Measurements from ENCODE around the gene WASL. TPM values are rescaled to one million over a fixed set of nuclear protein-coding genes. Genes with fewer than 3 reads are reported as not detected.

WASL gene
- total and polyA plus RNA-seq, 10 of the 15 experiments (the other 5 are each of a cell fraction or from before 2014, with no cell fraction given), result 2.0 to 6.4 (median 3.5) TPM

DNA sequence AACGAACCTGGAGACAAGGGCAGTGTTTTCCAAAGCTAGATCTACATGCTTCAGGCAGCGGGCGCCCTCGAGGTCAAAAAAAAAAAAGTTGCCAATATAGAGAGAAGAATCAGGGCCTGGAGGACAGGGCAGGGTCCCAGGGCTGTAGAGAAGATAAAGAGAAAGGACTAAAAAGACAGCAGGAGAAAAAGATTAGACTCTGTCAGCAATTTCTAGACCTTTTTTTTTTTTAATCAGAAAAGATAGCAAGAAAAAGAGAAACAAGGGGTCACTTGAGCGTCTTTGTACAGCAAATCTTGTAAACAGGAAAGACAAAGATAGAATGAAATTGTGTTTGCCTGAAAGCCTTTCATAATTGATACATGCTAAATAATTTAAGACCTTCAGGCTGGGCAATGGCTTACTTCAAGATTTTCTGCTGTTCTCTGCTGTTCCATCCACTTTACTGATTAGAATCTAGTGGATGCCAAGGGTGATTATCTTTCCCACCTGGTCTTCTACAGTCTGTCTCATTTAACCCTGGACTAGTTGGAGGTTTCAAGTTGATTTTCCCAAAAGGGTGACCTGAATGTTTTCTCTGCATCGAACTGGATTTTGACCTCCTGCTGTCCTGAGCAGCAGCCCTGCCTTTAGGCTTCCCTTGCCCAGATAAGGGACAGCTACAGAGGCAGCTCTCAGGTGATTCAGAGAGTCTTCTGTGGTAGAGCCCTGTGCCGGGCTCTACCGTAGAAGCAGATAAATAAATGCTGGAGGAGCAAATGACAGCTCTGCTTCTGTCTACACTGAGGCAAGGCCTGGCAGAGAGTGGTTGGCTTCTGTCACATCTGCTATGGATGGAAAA is 88.1 kb downstream of the WASL start:
- FAIRE-seq (no peak), ATAC-seq (no peak), DNase-seq (ENCODE audit: low read depth, low spot score) (no peak)
- 26% methylated on average over 8 of the region's 8 CpGs for WGBS (ENCODE audit: insufficient coverage, insufficient replicate concordance, low lambda C conversion rate, missing lambda C conversion rate)
- H3K9ac ChIP-seq (ENCODE audit: control insufficient read depth, insufficient read depth, low read length), result no peak overlapping the region
- H3K79me2 ChIP-seq (ENCODE audit: control insufficient read depth, insufficient read depth, low read length), result no peaks in the 10 kb centered on the region
- no peaks in the 10 kb centered on the region for H4K20me1 ChIP-seq (ENCODE audit: control insufficient read depth, insufficient read depth)
- H3K36me3 ChIP-seq (ENCODE audit: control insufficient read depth in 2 of 2, insufficient read depth in 2 of 2, low read length in 1 of 2), result no peaks in the 10 kb centered on the region
- ChIA-PET RAD21 (ENCODE audit: unreplicated experiment) (no interaction called here), SMC1A (ENCODE audit: uncharacterized antibody, unreplicated experiment) (no interaction called here), POLR2A (no interaction called here), CTCF (interaction anchor here (1.0 kb wide), 1 partner anchor 41 kb away, joined by 3 read pairs; no protein-coding TSS in a partner anchor)
- no peaks in the 10 kb centered on the region for H3K9me3 ChIP-seq (replicated peaks; ENCODE audit: control insufficient read depth, insufficient read depth, low read length)
- H3K4me3 ChIP-seq, result no peak overlapping the region
- H3K4me2 ChIP-seq (ENCODE audit: control insufficient read depth, insufficient read depth), result no peak overlapping the region
- in situ Hi-C loops (cut with MboI), result no loop called here
- BruUV-seq (replicated peaks), result no TSS peak
- H3K27ac ChIP-seq (ENCODE audit: control insufficient read depth, insufficient read depth), result no peak overlapping the region
- no peaks in the 10 kb centered on the region for H3K27me3 ChIP-seq (replicated peaks in 1 of 2; ENCODE audit: control insufficient read depth in 2 of 2, insufficient read depth in 2 of 2, low read length in 1 of 2)
- intact Hi-C loops (cut with micrococcal nuclease; ENCODE audit: unreplicated experiment), result no loop called here
- no peaks in the 10 kb centered on the region for H3K4me1 ChIP-seq (ENCODE audit: control insufficient read depth, insufficient read depth, low read length)
- no peak overlapping the region for H2AFZ ChIP-seq (ENCODE audit: control insufficient read depth, low read depth, low read length)
- TF ChIP-seq, protein P1, sequence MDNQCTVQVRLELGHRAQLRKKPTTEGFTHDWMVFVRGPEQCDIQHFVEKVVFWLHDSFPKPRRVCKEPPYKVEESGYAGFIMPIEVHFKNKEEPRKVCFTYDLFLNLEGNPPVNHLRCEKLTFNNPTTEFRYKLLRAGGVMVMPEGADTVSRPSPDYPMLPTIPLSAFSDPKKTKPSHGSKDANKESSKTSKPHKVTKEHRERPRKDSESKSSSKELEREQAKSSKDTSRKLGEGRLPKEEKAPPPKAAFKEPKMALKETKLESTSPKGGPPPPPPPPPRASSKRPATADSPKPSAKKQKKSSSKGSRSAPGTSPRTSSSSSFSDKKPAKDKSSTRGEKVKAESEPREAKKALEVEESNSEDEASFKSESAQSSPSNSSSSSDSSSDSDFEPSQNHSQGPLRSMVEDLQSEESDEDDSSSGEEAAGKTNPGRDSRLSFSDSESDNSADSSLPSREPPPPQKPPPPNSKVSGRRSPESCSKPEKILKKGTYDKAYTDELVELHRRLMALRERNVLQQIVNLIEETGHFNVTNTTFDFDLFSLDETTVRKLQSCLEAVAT (IDR thresholded peaks at IDR 0.05), result no peak
- no peak for TF ChIP-seq CTCF (IDR thresholded peaks at IDR 0.05 in 2 of 3, conservative IDR thresholded peaks at IDR 0.05 in 1 of 3; ENCODE audit: control insufficient read depth in 2 of 3, extremely low read depth in 1 of 3, insufficient read depth in 1 of 3, low read depth in 3 of 3, low read length in 3 of 3)
- TF ChIP-seq CREM (IDR thresholded peaks at IDR 0.05; ENCODE audit: low read depth), result no peak
- TF ChIP-seq, protein P2, sequence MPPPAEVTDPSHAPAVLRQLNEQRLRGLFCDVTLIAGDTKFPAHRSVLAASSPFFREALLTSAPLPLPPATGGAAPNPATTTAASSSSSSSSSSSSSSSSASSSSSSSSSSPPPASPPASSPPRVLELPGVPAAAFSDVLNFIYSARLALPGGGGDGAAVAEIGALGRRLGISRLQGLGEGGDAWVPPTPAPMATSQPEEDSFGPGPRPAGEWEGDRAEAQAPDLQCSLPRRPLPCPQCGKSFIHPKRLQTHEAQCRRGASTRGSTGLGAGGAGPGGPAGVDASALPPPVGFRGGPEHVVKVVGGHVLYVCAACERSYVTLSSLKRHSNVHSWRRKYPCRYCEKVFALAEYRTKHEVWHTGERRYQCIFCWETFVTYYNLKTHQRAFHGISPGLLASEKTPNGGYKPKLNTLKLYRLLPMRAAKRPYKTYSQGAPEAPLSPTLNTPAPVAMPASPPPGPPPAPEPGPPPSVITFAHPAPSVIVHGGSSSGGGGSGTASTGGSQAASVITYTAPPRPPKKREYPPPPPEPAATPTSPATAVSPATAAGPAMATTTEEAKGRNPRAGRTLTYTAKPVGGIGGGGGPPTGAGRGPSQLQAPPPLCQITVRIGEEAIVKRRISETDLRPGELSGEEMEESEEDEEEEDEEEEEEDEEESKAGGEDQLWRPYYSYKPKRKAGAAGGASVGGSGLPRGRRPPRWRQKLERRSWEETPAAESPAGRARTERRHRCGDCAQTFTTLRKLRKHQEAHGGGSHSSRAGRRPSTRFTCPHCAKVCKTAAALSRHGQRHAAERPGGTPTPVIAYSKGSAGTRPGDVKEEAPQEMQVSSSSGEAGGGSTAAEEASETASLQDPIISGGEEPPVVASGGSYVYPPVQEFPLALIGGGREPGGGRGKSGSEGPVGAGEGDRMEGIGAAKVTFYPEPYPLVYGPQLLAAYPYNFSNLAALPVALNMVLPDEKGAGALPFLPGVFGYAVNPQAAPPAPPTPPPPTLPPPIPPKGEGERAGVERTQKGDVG (CRISPR knock-in tag; IDR thresholded peaks at IDR 0.05), result no peak
- TF ChIP-seq, protein P3, sequence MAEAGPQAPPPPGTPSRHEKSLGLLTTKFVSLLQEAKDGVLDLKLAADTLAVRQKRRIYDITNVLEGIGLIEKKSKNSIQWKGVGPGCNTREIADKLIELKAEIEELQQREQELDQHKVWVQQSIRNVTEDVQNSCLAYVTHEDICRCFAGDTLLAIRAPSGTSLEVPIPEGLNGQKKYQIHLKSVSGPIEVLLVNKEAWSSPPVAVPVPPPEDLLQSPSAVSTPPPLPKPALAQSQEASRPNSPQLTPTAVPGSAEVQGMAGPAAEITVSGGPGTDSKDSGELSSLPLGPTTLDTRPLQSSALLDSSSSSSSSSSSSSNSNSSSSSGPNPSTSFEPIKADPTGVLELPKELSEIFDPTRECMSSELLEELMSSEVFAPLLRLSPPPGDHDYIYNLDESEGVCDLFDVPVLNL (IDR thresholded peaks at IDR 0.05; ENCODE audit: low read depth, low read length), result no peak
- TF ChIP-seq EP300 (IDR thresholded peaks at IDR 0.05; ENCODE audit: borderline replicate concordance in 1 of 2, control insufficient read depth in 1 of 2, low read depth in 2 of 2, low read length in 2 of 2), result no peak
- TF ChIP-seq JUNB (IDR thresholded peaks at IDR 0.05), result no peak
- no peak for TF ChIP-seq GABPA (IDR thresholded peaks at IDR 0.05; ENCODE audit: low read depth)
- no peak for TF ChIP-seq PAX5 (IDR thresholded peaks at IDR 0.05; ENCODE audit: borderline replicate concordance, low read depth, low read length)
- TF ChIP-seq FOXM1 (IDR thresholded peaks at IDR 0.05; ENCODE audit: low read depth, low read length), result no peak
